HepG2 (cell line): ENCODE results near the gene NPHP1.

Source experiments
- BHLHE40 ChIP-seq: IDR thresholded peaks from 2 replicates; pipeline ENCODE4 v1.6.1; 2011; ENCODE audit warnings: low read length, improper control_type of control experiment
- CC2D1A ChIP-seq: sonication (generic); formaldehyde crosslinking; IDR thresholded peaks from 2 replicates; pipeline ENCODE4 v1.8.1; 2023; ENCODE audit warnings: mild to moderate bottlenecking, missing genetic modification reagents
- DNMT1 ChIP-seq: sonication (generic); formaldehyde crosslinking; IDR thresholded peaks from 2 replicates; pipeline ENCODE4 v1.5.1; 2020; ENCODE audit warnings: mild to moderate bottlenecking, missing genetic modification reagents
- JUNB ChIP-seq: sonication (generic); formaldehyde crosslinking; IDR thresholded peaks from 2 replicates; pipeline ENCODE4 v1.8.0; 2022; ENCODE audit warnings: missing genetic modification reagents, mild to moderate bottlenecking, borderline replicate concordance
- KDM6A ChIP-seq: IDR thresholded peaks from 2 replicates; pipeline ENCODE4 v1.6.1; 2016; ENCODE audit warnings: low read depth
- KLF15 ChIP-seq: sonication (generic); formaldehyde crosslinking; IDR thresholded peaks from 2 replicates; pipeline ENCODE4 v1.8.1; 2023; ENCODE audit warnings: borderline replicate concordance, mild to moderate bottlenecking, inconsistent platforms, missing genetic modification reagents, mixed read lengths
- NCOA1 ChIP-seq: sonication (generic); formaldehyde crosslinking; IDR thresholded peaks from 2 replicates; pipeline ENCODE4 v1.9.0; 2021; ENCODE audit warnings: missing genetic modification reagents
- NR3C1 ChIP-seq: sonication (generic); formaldehyde crosslinking; IDR thresholded peaks from 2 replicates; pipeline ENCODE4 v1.4.0; 2020; ENCODE audit warnings: missing genetic modification reagents
- SIN3A ChIP-seq: IDR thresholded peaks from 2 replicates; pipeline ENCODE4 v1.6.1; 2011; ENCODE audit warnings: low read depth, mild to moderate bottlenecking, control low read depth, low read length, borderline replicate concordance
- SMC3 ChIP-seq: IDR thresholded peaks from 2 replicates; pipeline ENCODE4 v1.6.1; 2011; ENCODE audit warnings: low read length, improper control_type of control experiment
- ZNF121 ChIP-seq: sonication (generic); formaldehyde crosslinking; IDR thresholded peaks from 2 replicates; pipeline ENCODE4 v1.5.0; 2020; ENCODE audit warnings: mild to moderate bottlenecking, missing genetic modification reagents
- ZNF468 ChIP-seq: sonication (generic); formaldehyde crosslinking; IDR thresholded peaks from 2 replicates; pipeline ENCODE4 v1.8.0; 2022; ENCODE audit warnings: mild to moderate bottlenecking, moderate library complexity, missing genetic modification reagents
- TF ChIP-seq, protein P1 (sequence below): sonication (generic); formaldehyde crosslinking; IDR thresholded peaks from 2 replicates; pipeline ENCODE4 v1.5.0; 2020; ENCODE audit warnings: mild to moderate bottlenecking, missing genetic modification reagents, moderate library complexity
- TF ChIP-seq, protein P2 (sequence below): sonication (generic); formaldehyde crosslinking; IDR thresholded peaks from 2 replicates; pipeline ENCODE4 v1.9.0; 2021; ENCODE audit warnings: missing genetic modification reagents, mild to moderate bottlenecking, borderline replicate concordance

DNA sequence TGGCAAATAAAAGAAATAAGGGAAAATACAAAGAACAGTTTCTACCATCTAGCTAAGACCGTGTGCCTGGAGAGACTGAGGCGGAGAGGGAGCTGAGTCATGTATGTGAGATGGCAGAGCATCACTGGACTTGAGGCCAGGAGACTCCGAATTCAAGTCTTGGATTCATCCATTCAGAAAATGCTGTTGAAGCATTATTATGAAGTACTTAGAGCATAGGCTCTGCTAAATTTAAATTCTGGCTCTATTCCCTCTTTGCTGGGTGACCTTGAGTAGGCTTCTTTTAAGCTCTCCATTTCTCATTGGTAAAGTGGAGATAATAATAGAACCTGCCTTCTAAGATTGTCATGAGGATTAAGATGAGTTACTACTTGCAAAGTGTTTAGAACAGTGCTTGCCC is 34.7 kb downstream of the NPHP1 start:
- no peak for TF ChIP-seq BHLHE40
- TF ChIP-seq ZNF121 (CRISPR knock-in tag) = no peak
- no peak for TF ChIP-seq DNMT1 (CRISPR knock-in tag)
- TF ChIP-seq CC2D1A (CRISPR knock-in tag) = no peak
- TF ChIP-seq NCOA1 = no peak
- TF ChIP-seq SMC3 = no peak
- TF ChIP-seq, protein P1, sequence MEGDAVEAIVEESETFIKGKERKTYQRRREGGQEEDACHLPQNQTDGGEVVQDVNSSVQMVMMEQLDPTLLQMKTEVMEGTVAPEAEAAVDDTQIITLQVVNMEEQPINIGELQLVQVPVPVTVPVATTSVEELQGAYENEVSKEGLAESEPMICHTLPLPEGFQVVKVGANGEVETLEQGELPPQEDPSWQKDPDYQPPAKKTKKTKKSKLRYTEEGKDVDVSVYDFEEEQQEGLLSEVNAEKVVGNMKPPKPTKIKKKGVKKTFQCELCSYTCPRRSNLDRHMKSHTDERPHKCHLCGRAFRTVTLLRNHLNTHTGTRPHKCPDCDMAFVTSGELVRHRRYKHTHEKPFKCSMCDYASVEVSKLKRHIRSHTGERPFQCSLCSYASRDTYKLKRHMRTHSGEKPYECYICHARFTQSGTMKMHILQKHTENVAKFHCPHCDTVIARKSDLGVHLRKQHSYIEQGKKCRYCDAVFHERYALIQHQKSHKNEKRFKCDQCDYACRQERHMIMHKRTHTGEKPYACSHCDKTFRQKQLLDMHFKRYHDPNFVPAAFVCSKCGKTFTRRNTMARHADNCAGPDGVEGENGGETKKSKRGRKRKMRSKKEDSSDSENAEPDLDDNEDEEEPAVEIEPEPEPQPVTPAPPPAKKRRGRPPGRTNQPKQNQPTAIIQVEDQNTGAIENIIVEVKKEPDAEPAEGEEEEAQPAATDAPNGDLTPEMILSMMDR (CRISPR knock-in tag) = no peak
- no peak for TF ChIP-seq KDM6A (CRISPR knock-in tag)
- TF ChIP-seq, protein P2, sequence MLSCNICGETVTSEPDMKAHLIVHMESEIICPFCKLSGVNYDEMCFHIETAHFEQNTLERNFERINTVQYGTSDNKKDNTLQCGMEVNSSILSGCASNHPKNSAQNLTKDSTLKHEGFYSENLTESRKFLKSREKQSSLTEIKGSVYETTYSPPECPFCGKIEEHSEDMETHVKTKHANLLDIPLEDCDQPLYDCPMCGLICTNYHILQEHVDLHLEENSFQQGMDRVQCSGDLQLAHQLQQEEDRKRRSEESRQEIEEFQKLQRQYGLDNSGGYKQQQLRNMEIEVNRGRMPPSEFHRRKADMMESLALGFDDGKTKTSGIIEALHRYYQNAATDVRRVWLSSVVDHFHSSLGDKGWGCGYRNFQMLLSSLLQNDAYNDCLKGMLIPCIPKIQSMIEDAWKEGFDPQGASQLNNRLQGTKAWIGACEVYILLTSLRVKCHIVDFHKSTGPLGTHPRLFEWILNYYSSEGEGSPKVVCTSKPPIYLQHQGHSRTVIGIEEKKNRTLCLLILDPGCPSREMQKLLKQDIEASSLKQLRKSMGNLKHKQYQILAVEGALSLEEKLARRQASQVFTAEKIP (CRISPR knock-in tag) = no peak
- no peak for TF ChIP-seq KLF15 (CRISPR knock-in tag)
- TF ChIP-seq SIN3A = no peak
- TF ChIP-seq JUNB (CRISPR knock-in tag) = no peak
- TF ChIP-seq NR3C1 (CRISPR knock-in tag) = no peak
- no peak for TF ChIP-seq ZNF468
